ENCODE data around the gene C19orf25. TPM values are rescaled to one million over a fixed set of nuclear protein-coding genes. Genes with fewer than 3 reads are reported as not detected.
A peak's percentile ranks its signal among the peaks of the same experiment; 100 is the strongest.

C19orf25 gene
- total and polyA plus RNA-seq, 10 of the 15 experiments (the other 5 are each of a cell fraction or from before 2014, with no cell fraction given) = 1.2 to 67.0 (median 25.6) TPM

- TF ChIP-seq IRF5 (IDR thresholded peaks at IDR 0.05; ENCODE audit: borderline replicate concordance) (peak; percentile 57), CEBPB (IDR thresholded peaks at IDR 0.05; ENCODE audit: borderline replicate concordance in 1 of 2, low read depth in 2 of 2, low read length in 2 of 2) (no peak), EGR1 (IDR thresholded peaks at IDR 0.05; ENCODE audit: borderline replicate concordance in 1 of 2, low read depth in 2 of 2, low read length in 2 of 2) (peak in 1 of 2 experiments; percentile 68; a peak in 2 of 3 replicates), RAD21 (IDR thresholded peaks at IDR 0.05; ENCODE audit: insufficient read depth, low read depth, low read length) (peak; percentile 31; the same call in 1 of the 2 replicates), JUND (IDR thresholded peaks at IDR 0.05; ENCODE audit: low read depth, low read length) (no peak), MEF2A (IDR thresholded peaks at IDR 0.05; ENCODE audit: insufficient read depth, low read depth, low read length) (no peak), ASH2L (IDR thresholded peaks at IDR 0.05; ENCODE audit: borderline replicate concordance, low read depth) (0 out of 2 replicates have a peak, but pooled peaks have one; percentile 92), IKZF2 (IDR thresholded peaks at IDR 0.05) (no peak), ETV6 (conservative IDR thresholded peaks at IDR 0.05 in 1 of 2, IDR thresholded peaks at IDR 0.05 in 1 of 2; ENCODE audit: borderline replicate concordance in 1 of 2, low read depth in 1 of 2) (no peak), PAX8 (IDR thresholded peaks at IDR 0.05) (no peak), STAT3 (IDR thresholded peaks at IDR 0.05; ENCODE audit: low read depth, low read length) (no peak), ZSCAN29 (IDR thresholded peaks at IDR 0.05) (peak; percentile 87), PML (IDR thresholded peaks at IDR 0.05; ENCODE audit: low read length) (peak; percentile 99), POLR2A (IDR thresholded peaks at IDR 0.05; ENCODE audit: low read depth, low read length) (peak; percentile 100), ZBTB11 (CRISPR knock-in tag; IDR thresholded peaks at IDR 0.05) (peak; percentile 17; the same call in 1 of the 2 replicates), ATF3 (IDR thresholded peaks at IDR 0.05; ENCODE audit: borderline replicate concordance, extremely low read depth, low read depth, low read length) (no peak), GATAD2B (conservative IDR thresholded peaks at IDR 0.05; ENCODE audit: low read depth) (peak; percentile 90), TCF12 (IDR thresholded peaks at IDR 0.05; ENCODE audit: low read depth, low read length) (peak; percentile 46; the same call in 1 of the 2 replicates), PKNOX1 (IDR thresholded peaks at IDR 0.05) (peak; percentile 17; the same call in 1 of the 2 replicates), RB1 (IDR thresholded peaks at IDR 0.05; ENCODE audit: borderline replicate concordance) (peak; percentile 98), NFXL1 (IDR thresholded peaks at IDR 0.05; ENCODE audit: borderline replicate concordance) (no peak), ZBED1 (IDR thresholded peaks at IDR 0.05; ENCODE audit: borderline replicate concordance) (peak; percentile 88), STAT1 (conservative IDR thresholded peaks at IDR 0.05) (0 out of 2 replicates have a peak, but pooled peaks have one; percentile 62), CHD2 (IDR thresholded peaks at IDR 0.05; ENCODE audit: borderline replicate concordance, low read depth, low read length) (peak; percentile 100)
Observed at GRCh38 chr19:1438035-1438932, 40.7 kb downstream of the C19orf25 start, which contains the start of gene RPS15 (continued).

All from GM12878 (cell line).